Astrocyte (in vitro differentiated cells and primary cell): ENCODE data around the gene CES1.
"Not testable (repeated sequence)": the region's sequence is repeated elsewhere in the genome, so short reads cannot be mapped to it uniquely, and the experiment has no call there.

Source experiments
- EZH2 ChIP-seq: IDR thresholded peaks from 2 replicates; pipeline ENCODE4 v1.6.1; 2012; ENCODE audit warnings: mild to moderate bottlenecking, low read length, inconsistent platforms; ENCODE audit not compliant: insufficient read depth
- TF ChIP-seq, protein P1 (sequence below): IDR thresholded peaks from 2 replicates; pipeline ENCODE4 v1.5.1; 2011; ENCODE audit warnings: low read depth, mild to moderate bottlenecking, inconsistent platforms, low read length, moderate library complexity; ENCODE audit not compliant: insufficient read depth

DNA sequence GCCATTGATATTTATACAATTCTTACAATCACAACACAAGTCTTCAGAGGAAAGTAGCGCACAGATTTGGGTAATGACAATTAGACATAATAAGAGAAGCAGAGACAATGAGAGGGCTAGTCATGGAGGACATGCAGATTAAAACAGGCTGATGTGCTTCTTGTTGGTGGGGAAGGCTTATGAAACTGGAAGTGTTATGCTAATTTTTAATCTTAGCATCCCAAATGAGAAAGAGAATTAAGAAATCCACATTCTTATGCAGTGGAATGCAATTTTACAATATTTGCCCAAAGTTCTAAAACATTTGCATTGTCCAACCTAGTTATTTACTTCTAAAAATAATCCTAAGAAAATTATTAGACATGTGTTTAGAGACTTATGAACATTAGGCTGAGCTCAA, 24.6 kb downstream of the CES1 start:
- TF ChIP-seq, protein P1, sequence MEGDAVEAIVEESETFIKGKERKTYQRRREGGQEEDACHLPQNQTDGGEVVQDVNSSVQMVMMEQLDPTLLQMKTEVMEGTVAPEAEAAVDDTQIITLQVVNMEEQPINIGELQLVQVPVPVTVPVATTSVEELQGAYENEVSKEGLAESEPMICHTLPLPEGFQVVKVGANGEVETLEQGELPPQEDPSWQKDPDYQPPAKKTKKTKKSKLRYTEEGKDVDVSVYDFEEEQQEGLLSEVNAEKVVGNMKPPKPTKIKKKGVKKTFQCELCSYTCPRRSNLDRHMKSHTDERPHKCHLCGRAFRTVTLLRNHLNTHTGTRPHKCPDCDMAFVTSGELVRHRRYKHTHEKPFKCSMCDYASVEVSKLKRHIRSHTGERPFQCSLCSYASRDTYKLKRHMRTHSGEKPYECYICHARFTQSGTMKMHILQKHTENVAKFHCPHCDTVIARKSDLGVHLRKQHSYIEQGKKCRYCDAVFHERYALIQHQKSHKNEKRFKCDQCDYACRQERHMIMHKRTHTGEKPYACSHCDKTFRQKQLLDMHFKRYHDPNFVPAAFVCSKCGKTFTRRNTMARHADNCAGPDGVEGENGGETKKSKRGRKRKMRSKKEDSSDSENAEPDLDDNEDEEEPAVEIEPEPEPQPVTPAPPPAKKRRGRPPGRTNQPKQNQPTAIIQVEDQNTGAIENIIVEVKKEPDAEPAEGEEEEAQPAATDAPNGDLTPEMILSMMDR = not testable (repeated sequence)
- TF ChIP-seq EZH2 = not testable (repeated sequence)
